WTC11 (cell line): Measurements from ENCODE around the gene SULF2. TPM values are rescaled to one million over a fixed set of nuclear protein-coding genes. Genes with fewer than 3 reads are reported as not detected.

ENCODE experiments used
- ATAC-seq: fragments of 200-7000 bp; cut with Tn5 transposase; 2 replicates; pipeline ENCODE4 v1.10.0; 2021; ENCODE audit warnings: mild to moderate bottlenecking, moderate library complexity
- CTCF ChIA-PET: fragments of 300-600 bp; sonication (Branson Sonifier 250); formaldehyde crosslinking; loops from one replicate; lab custom pipeline; 2021; ENCODE audit warnings: antibody characterized with exemption; lab: Charles Lee
- POLR2A ChIA-PET: fragments of 350-600 bp; sonication (Branson Sonifier 250); formaldehyde crosslinking; loops from one replicate; lab custom pipeline; 2021; ENCODE audit warnings: antibody characterized with exemption; lab: Charles Lee
- DNase-seq: peaks from one replicate; pipeline ENCODE4 v3.0.0; 2021; ENCODE audit warnings: low spot score
- H3K27ac Mint-ChIP-seq: 2 replicates; pipeline ENCODE4 v1.8.0; 2021; ENCODE audit warnings: mixed read lengths
- H3K27me3 Mint-ChIP-seq: 2 replicates; pipeline ENCODE4 v1.8.0; 2021; ENCODE audit warnings: low read depth, mild to moderate bottlenecking, moderate library complexity, mixed read lengths
- H3K36me3 Mint-ChIP-seq: 2 replicates; pipeline ENCODE4 v1.8.0; 2021; ENCODE audit warnings: mixed read lengths
- H3K4me1 Mint-ChIP-seq: 2 replicates; pipeline ENCODE4 v1.8.0; 2022; ENCODE audit warnings: mixed read lengths
- H3K4me3 Mint-ChIP-seq: 2 replicates; pipeline ENCODE4 v1.8.0; 2021; ENCODE audit warnings: mild to moderate bottlenecking, moderate library complexity, mixed read lengths
- H3K9me3 Mint-ChIP-seq: 2 replicates; pipeline ENCODE4 v1.8.0; 2021; ENCODE audit warnings: mixed read lengths
- CREB1 ChIP-seq: sonication (generic); formaldehyde crosslinking; IDR thresholded peaks from 2 replicates; pipeline ENCODE4 v1.8.0; 2023; ENCODE audit warnings: mild to moderate bottlenecking, missing genetic modification reagents
- ETV6 ChIP-seq: sonication (generic); formaldehyde crosslinking; IDR thresholded peaks from 2 replicates; pipeline ENCODE4 v1.8.1; 2022; ENCODE audit warnings: mild to moderate bottlenecking, missing genetic modification reagents
- GTF2I ChIP-seq: fragments of 250-450 bp; sonication (Bioruptor Pico); conservative IDR thresholded peaks from 2 replicates; pipeline ENCODE4 v1.4.0; 2021; ENCODE audit warnings: mild to moderate bottlenecking
- HMGA2 ChIP-seq: fragments of 250-450 bp; sonication (Bioruptor Pico); IDR thresholded peaks from 2 replicates; pipeline ENCODE4 v1.4.0; 2021; ENCODE audit warnings: mild to moderate bottlenecking, moderate library complexity
- MXD4 ChIP-seq: fragments of 250-450 bp; sonication (Bioruptor Pico); IDR thresholded peaks from 2 replicates; pipeline ENCODE4 v1.8.0; 2021; ENCODE audit warnings: mild to moderate bottlenecking, moderate library complexity, borderline replicate concordance
- NFE2L1 ChIP-seq: sonication (generic); formaldehyde crosslinking; IDR thresholded peaks from 2 replicates; pipeline ENCODE4 v1.8.1; 2023; ENCODE audit warnings: missing genetic modification reagents
- NR2C2 ChIP-seq: sonication (generic); formaldehyde crosslinking; IDR thresholded peaks from 2 replicates; pipeline ENCODE4 v1.8.0; 2022; ENCODE audit warnings: mild to moderate bottlenecking, missing genetic modification reagents
- NR3C1 ChIP-seq: sonication (generic); formaldehyde crosslinking; conservative IDR thresholded peaks from 2 replicates; pipeline ENCODE4 v1.8.1; 2023; ENCODE audit warnings: low read depth, mild to moderate bottlenecking, missing genetic modification reagents
- OVOL2 ChIP-seq: fragments of 250-450 bp; sonication (Bioruptor Pico); IDR thresholded peaks from 2 replicates; pipeline ENCODE4 v1.9.0; 2021; ENCODE audit warnings: mild to moderate bottlenecking, borderline replicate concordance
- PRRX2 ChIP-seq: fragments of 250-450 bp; sonication (Bioruptor Pico); IDR thresholded peaks from 2 replicates; pipeline ENCODE4 v1.8.0; 2021; ENCODE audit warnings: mild to moderate bottlenecking
- RELA ChIP-seq: sonication (generic); formaldehyde crosslinking; IDR thresholded peaks from 2 replicates; pipeline ENCODE4 v1.8.1; 2022; ENCODE audit warnings: missing genetic modification reagents, mild to moderate bottlenecking, borderline replicate concordance
- SMAD3 ChIP-seq: sonication (generic); formaldehyde crosslinking; IDR thresholded peaks from 2 replicates; pipeline ENCODE4 v1.8.0; 2022; ENCODE audit warnings: missing genetic modification reagents, mild to moderate bottlenecking, borderline replicate concordance
- SMAD4 ChIP-seq: sonication (generic); formaldehyde crosslinking; IDR thresholded peaks from 2 replicates; pipeline ENCODE4 v1.8.0; 2022; ENCODE audit warnings: mild to moderate bottlenecking, missing genetic modification reagents
- TCF7 ChIP-seq: sonication (generic); formaldehyde crosslinking; IDR thresholded peaks from 2 replicates; pipeline ENCODE4 v1.8.0; 2022; ENCODE audit warnings: mild to moderate bottlenecking, low read depth, missing genetic modification reagents, moderate library complexity
- ZNF121 ChIP-seq: sonication (generic); formaldehyde crosslinking; IDR thresholded peaks from 2 replicates; pipeline ENCODE4 v1.8.0; 2023; ENCODE audit warnings: missing genetic modification reagents
- total RNA-seq: library from RNA; stranded (reverse); gene quantifications from 3 replicates; pipeline ENCODE4 v1.2.3, GENCODE V29; 2021
- TF ChIP-seq, protein P1 (sequence below): sonication (generic); formaldehyde crosslinking; IDR thresholded peaks from 2 replicates; pipeline ENCODE4 v1.8.1; 2022; ENCODE audit warnings: low read depth, mild to moderate bottlenecking, moderate library complexity, missing genetic modification reagents, borderline replicate concordance
- TF ChIP-seq, protein P2 (sequence below): sonication (generic); formaldehyde crosslinking; IDR thresholded peaks from 2 replicates; pipeline ENCODE4 v1.8.0; 2022; ENCODE audit warnings: mild to moderate bottlenecking, missing genetic modification reagents
- TF ChIP-seq, protein P3 (sequence below): fragments of 250-450 bp; sonication (Bioruptor Pico); IDR thresholded peaks from 2 replicates; pipeline ENCODE4 v1.9.0; 2021; ENCODE audit warnings: mild to moderate bottlenecking
- TF ChIP-seq, protein P4 (sequence below): sonication (generic); formaldehyde crosslinking; IDR thresholded peaks from 2 replicates; pipeline ENCODE4 v1.8.0; 2022; ENCODE audit warnings: missing genetic modification reagents
- TF ChIP-seq, protein P5 (sequence below): fragments of 250-450 bp; sonication (Bioruptor Pico); IDR thresholded peaks from 2 replicates; pipeline ENCODE4 v2.1.2; 2022; ENCODE audit warnings: mild to moderate bottlenecking, moderate library complexity
- TF ChIP-seq, protein P6 (sequence below): sonication (generic); formaldehyde crosslinking; IDR thresholded peaks from 2 replicates; pipeline ENCODE4 v1.8.0; 2022; ENCODE audit warnings: mild to moderate bottlenecking, missing genetic modification reagents

The SULF2 gene
- total RNA-seq, 1 experiment from 2014 or later: 36.0 TPM

DNA sequence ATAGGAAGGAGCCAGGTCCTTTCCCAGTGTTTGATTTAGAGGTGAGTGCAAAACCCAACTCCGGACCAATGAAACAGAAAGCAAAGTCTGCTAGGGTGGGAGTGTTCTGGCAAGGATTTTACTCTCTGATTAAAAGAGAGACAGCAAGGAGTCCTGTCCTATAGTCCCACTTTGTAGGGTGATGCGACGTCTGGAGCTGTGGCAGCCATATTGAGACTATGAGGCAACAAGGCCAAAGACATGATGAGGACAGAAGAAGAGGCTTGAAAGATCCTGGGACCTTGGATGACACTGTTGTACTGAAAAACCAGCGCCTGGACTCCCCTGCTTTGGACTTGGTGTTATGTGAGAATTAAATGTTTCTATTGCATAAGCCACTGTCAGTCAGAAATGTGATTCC is 8.1 kb downstream of the SULF2 start:
- no peak for ATAC-seq
- H3K9me3 Mint-ChIP-seq: peaks cover 7% of the 10 kb centered on the region
- TF ChIP-seq, protein P1, sequence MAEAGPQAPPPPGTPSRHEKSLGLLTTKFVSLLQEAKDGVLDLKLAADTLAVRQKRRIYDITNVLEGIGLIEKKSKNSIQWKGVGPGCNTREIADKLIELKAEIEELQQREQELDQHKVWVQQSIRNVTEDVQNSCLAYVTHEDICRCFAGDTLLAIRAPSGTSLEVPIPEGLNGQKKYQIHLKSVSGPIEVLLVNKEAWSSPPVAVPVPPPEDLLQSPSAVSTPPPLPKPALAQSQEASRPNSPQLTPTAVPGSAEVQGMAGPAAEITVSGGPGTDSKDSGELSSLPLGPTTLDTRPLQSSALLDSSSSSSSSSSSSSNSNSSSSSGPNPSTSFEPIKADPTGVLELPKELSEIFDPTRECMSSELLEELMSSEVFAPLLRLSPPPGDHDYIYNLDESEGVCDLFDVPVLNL (CRISPR knock-in tag): no peak
- peak; percentile 83 for TF ChIP-seq GTF2I (CRISPR knock-in tag)
- CTCF ChIA-PET: interaction anchor here (1.3 kb wide), 1 partner anchor 52 kb away, joined by 3 read pairs; no protein-coding TSS in a partner anchor
- no peaks in the 10 kb centered on the region for H3K27me3 Mint-ChIP-seq
- no peak overlapping the region for H3K4me3 Mint-ChIP-seq
- H3K4me1 Mint-ChIP-seq: peaks cover 12% of the 10 kb centered on the region
- H3K27ac Mint-ChIP-seq: no peak overlapping the region
- POLR2A ChIA-PET: no interaction called here
- H3K36me3 Mint-ChIP-seq: no peaks in the 10 kb centered on the region
- no peak for DNase-seq

DNA sequence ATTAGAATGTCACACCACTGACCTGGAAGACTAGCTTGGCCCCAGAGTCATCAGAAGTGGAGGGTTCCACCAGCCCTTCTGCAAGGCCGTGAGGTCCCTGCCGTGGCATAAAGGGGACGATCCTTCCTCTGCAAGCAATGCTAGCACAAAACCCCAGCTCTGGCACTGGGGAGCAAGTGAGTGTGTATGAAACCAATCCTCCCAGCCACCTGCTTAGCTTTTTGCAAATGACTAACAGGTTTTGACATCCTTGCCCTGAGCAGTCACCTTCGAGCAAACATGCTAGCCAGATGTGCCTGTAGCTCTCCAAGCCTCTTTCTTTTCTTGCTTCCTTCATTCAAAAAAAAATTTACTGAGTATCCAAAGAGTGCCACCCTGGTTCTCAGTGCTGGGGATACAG is 8.6 kb downstream of the SULF2 start:
- TF ChIP-seq, protein P2, sequence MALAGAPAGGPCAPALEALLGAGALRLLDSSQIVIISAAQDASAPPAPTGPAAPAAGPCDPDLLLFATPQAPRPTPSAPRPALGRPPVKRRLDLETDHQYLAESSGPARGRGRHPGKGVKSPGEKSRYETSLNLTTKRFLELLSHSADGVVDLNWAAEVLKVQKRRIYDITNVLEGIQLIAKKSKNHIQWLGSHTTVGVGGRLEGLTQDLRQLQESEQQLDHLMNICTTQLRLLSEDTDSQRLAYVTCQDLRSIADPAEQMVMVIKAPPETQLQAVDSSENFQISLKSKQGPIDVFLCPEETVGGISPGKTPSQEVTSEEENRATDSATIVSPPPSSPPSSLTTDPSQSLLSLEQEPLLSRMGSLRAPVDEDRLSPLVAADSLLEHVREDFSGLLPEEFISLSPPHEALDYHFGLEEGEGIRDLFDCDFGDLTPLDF (CRISPR knock-in tag): no peak
- TF ChIP-seq TCF7 (no peak), NR3C1 (no peak), PRRX2 (CRISPR knock-in tag) (no peak), ETV6 (CRISPR knock-in tag) (no peak), SMAD3 (CRISPR knock-in tag) (no peak), GTF2I (CRISPR knock-in tag) (no peak), NFE2L1 (CRISPR knock-in tag) (no peak), HMGA2 (no peak), MXD4 (CRISPR knock-in tag) (no peak), SMAD4 (no peak)
- TF ChIP-seq, protein P3, sequence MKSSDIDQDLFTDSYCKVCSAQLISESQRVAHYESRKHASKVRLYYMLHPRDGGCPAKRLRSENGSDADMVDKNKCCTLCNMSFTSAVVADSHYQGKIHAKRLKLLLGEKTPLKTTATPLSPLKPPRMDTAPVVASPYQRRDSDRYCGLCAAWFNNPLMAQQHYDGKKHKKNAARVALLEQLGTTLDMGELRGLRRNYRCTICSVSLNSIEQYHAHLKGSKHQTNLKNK (CRISPR knock-in tag): no peak
- TF ChIP-seq, protein P4, sequence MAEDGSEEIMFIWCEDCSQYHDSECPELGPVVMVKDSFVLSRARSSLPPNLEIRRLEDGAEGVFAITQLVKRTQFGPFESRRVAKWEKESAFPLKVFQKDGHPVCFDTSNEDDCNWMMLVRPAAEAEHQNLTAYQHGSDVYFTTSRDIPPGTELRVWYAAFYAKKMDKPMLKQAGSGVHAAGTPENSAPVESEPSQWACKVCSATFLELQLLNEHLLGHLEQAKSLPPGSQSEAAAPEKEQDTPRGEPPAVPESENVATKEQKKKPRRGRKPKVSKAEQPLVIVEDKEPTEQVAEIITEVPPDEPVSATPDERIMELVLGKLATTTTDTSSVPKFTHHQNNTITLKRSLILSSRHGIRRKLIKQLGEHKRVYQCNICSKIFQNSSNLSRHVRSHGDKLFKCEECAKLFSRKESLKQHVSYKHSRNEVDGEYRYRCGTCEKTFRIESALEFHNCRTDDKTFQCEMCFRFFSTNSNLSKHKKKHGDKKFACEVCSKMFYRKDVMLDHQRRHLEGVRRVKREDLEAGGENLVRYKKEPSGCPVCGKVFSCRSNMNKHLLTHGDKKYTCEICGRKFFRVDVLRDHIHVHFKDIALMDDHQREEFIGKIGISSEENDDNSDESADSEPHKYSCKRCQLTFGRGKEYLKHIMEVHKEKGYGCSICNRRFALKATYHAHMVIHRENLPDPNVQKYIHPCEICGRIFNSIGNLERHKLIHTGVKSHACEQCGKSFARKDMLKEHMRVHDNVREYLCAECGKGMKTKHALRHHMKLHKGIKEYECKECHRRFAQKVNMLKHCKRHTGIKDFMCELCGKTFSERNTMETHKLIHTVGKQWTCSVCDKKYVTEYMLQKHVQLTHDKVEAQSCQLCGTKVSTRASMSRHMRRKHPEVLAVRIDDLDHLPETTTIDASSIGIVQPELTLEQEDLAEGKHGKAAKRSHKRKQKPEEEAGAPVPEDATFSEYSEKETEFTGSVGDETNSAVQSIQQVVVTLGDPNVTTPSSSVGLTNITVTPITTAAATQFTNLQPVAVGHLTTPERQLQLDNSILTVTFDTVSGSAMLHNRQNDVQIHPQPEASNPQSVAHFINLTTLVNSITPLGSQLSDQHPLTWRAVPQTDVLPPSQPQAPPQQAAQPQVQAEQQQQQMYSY (CRISPR knock-in tag): no peak
- TF ChIP-seq, protein P5, sequence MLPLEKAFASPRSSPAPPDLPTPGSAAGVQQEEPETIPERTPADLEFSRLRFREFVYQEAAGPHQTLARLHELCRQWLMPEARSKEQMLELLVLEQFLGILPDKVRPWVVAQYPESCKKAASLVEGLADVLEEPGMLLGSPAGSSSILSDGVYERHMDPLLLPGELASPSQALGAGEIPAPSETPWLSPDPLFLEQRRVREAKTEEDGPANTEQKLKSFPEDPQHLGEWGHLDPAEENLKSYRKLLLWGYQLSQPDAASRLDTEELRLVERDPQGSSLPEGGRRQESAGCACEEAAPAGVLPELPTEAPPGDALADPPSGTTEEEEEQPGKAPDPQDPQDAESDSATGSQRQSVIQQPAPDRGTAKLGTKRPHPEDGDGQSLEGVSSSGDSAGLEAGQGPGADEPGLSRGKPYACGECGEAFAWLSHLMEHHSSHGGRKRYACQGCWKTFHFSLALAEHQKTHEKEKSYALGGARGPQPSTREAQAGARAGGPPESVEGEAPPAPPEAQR (CRISPR knock-in tag): no peak
- peaks cover 10% of the 10 kb centered on the region for H3K4me1 Mint-ChIP-seq
- H3K27ac Mint-ChIP-seq: no peak overlapping the region
- H3K4me3 Mint-ChIP-seq: no peak overlapping the region
- peaks cover 7% of the 10 kb centered on the region for H3K9me3 Mint-ChIP-seq
- H3K27me3 Mint-ChIP-seq: no peaks in the 10 kb centered on the region
- no peaks in the 10 kb centered on the region for H3K36me3 Mint-ChIP-seq
- DNase-seq (no peak), ATAC-seq (no peak)
- ChIA-PET CTCF (interaction anchor here (1.3 kb wide), 1 partner anchor 51 kb away, joined by 3 read pairs; no protein-coding TSS in a partner anchor), POLR2A (no interaction called here)

DNA sequence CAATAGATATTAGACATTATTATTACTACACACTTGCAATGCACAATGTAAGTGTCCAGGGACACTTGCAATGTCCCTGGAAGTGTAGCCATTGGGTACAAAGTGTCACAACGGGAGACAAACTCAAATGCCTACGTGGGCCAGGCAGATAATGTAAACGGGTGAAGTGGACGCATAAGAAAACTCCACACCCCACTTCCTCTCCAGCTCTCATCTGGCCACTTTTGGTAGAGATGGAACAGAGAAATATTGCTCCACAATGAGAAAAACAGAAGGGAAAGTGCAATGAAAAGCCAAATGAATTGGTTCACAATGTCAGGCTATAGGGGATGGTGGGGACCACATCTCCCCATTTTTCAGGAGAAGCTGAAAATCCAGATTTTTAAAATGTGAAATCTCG is 9.4 kb downstream of the SULF2 start:
- ATAC-seq: no peak
- POLR2A ChIA-PET: no interaction called here
- CTCF ChIA-PET: no interaction called here
- TF ChIP-seq, protein P5 (CRISPR knock-in tag): no peak
- TF ChIP-seq, protein P1 (CRISPR knock-in tag): no peak
- TF ChIP-seq NR2C2 (no peak), CREB1 (no peak), ZNF121 (no peak), OVOL2 (no peak), RELA (CRISPR knock-in tag) (no peak)
- TF ChIP-seq, protein P6, sequence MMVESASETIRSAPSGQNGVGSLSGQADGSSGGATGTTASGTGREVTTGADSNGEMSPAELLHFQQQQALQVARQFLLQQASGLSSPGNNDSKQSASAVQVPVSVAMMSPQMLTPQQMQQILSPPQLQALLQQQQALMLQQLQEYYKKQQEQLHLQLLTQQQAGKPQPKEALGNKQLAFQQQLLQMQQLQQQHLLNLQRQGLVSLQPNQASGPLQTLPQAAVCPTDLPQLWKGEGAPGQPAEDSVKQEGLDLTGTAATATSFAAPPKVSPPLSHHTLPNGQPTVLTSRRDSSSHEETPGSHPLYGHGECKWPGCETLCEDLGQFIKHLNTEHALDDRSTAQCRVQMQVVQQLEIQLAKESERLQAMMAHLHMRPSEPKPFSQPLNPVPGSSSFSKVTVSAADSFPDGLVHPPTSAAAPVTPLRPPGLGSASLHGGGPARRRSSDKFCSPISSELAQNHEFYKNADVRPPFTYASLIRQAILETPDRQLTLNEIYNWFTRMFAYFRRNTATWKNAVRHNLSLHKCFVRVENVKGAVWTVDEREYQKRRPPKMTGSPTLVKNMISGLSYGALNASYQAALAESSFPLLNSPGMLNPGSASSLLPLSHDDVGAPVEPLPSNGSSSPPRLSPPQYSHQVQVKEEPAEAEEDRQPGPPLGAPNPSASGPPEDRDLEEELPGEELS (CRISPR knock-in tag): no peak

More for the DNA sequence above, 9.4 kb downstream of the SULF2 start:
- Mint-ChIP-seq H3K36me3 (no peaks in the 10 kb centered on the region), H3K4me1 (peaks cover 14% of the 10 kb centered on the region), H3K4me3 (no peak overlapping the region), H3K27me3 (no peaks in the 10 kb centered on the region), H3K9me3 (peaks cover 7% of the 10 kb centered on the region), H3K27ac (no peak overlapping the region)
- DNase-seq: no peak
